ENCODE data around the gene ARSJ.

ARSJ gene

DNA sequence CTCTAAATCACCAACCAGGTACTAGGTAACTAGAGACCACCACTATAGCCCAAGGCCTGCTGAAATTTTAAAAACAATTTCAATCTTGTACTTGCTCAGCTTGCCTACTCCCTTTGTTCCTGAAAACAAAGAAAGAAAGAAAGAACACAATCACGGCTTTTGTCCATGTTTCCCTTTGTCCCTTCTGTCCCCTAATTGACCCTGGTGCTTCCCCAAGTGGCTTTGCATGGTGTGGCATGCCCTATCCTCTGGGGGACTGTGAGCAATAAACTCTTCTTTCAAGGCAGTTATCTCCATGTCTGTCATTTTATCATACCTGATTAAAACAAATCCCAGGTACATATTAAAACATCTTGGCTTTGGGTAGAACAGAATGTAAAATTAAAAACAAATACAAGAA, 94.8 kb downstream of the ARSJ start:
- no peak overlapping the region for H3K14ac ChIP-seq (ENCODE audit: low read length in 2 of 2)

DNA sequence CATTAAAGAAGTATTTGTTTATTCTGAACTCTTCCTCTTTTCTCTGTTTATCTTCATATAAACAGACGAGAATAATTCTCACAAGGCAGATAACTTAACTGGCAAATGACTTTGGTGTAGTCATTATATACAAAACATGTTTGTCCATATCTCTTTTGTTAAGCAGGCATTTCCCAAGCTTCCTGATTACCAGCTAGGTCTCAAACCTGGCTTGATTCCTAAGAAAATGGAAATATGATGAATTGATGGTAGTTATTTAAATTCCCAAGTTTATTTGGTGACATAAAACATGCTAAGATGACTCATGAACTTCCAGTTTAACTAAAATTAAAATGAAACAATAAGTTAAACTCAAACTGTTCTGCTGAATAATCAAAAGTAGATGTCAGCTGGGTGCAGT, 96.8 kb downstream of the ARSJ start:
- Histone ChIP-seq H3K4me1 (ENCODE audit: control insufficient read depth, insufficient read depth, low read depth, low read length) (peaks cover 3% of the 10 kb centered on the region), H2BK120ac (ENCODE audit: low read depth, low read length) (no peak overlapping the region), H2BK12ac (ENCODE audit: low read length in 2 of 2) (peak overlapping the region in 1 of 2 experiments; percentile 79), H2AK5ac (ENCODE audit: low read length, severe bottlenecking) (peak overlapping the region; percentile 76), H3K4ac (ENCODE audit: low read depth in 1 of 2, low read length in 2 of 2) (peak overlapping the region in 1 of 2 experiments; percentile 41), H3K27ac (ENCODE audit: low read length, poor library complexity, severe bottlenecking) (no peak overlapping the region), H2BK15ac (ENCODE audit: low read depth, poor library complexity, severe bottlenecking) (no peak overlapping the region), H3K9me3 (ENCODE audit: control insufficient read depth, low read length) (no peaks in the 10 kb centered on the region), H4K91ac (ENCODE audit: low read length) (no peak overlapping the region), H3K36me3 (ENCODE audit: control insufficient read depth in 1 of 2, insufficient read depth in 2 of 2, low read depth in 1 of 2, low read length in 2 of 2) (no peaks in the 10 kb centered on the region), H3K4me3 (ENCODE audit: insufficient read depth in 1 of 2, low read depth in 1 of 2, low read length in 2 of 2) (no peak overlapping the region), H3K79me1 (replicated peaks; ENCODE audit: low read length, poor library complexity, severe bottlenecking) (no peaks in the 10 kb centered on the region), H3K27me3 (ENCODE audit: control insufficient read depth in 1 of 2, insufficient read depth in 1 of 2, low read length in 2 of 2) (no peaks in the 10 kb centered on the region), H2BK5ac (ENCODE audit: low read depth, low read length, poor library complexity, severe bottlenecking) (no peak overlapping the region), H3K18ac (ENCODE audit: low read depth in 1 of 2, low read length in 2 of 2) (no peak overlapping the region), H4K8ac (ENCODE audit: low read length) (no peak overlapping the region), H3K23ac (ENCODE audit: low read length in 2 of 2) (no peak overlapping the region), H3K14ac (ENCODE audit: low read length in 2 of 2) (no peak overlapping the region), H3K9ac (ENCODE audit: low read length) (no peak overlapping the region), H3K4me2 (ENCODE audit: low read length, poor library complexity, severe bottlenecking) (no peak overlapping the region), H2AFZ (ENCODE audit: low read depth, low read length) (no peak overlapping the region)
- no CpG with 5 or more reads among the region's 1 CpG for WGBS
- DNase-seq: peak; percentile 51

More for the DNA sequence above, 94.8 kb downstream of the ARSJ start:
- H2AK5ac ChIP-seq (ENCODE audit: low read length, severe bottlenecking): no peak overlapping the region
- no peak overlapping the region for H3K4me3 ChIP-seq (ENCODE audit: insufficient read depth in 1 of 2, low read depth in 1 of 2, low read length in 2 of 2)
- H3K23ac ChIP-seq (ENCODE audit: low read length in 2 of 2): no peak overlapping the region
- no peak overlapping the region for H2BK15ac ChIP-seq (ENCODE audit: low read depth, poor library complexity, severe bottlenecking)
- no peaks in the 10 kb centered on the region for H3K27me3 ChIP-seq (ENCODE audit: control insufficient read depth in 1 of 2, insufficient read depth in 1 of 2, low read length in 2 of 2)
- no peaks in the 10 kb centered on the region for H3K79me1 ChIP-seq (replicated peaks; ENCODE audit: low read length, poor library complexity, severe bottlenecking)
- H2AFZ ChIP-seq (ENCODE audit: low read depth, low read length): no peak overlapping the region
- no peak overlapping the region for H4K91ac ChIP-seq (ENCODE audit: low read length)
- H2BK5ac ChIP-seq (ENCODE audit: low read depth, low read length, poor library complexity, severe bottlenecking): no peak overlapping the region
- no peak overlapping the region for H4K8ac ChIP-seq (ENCODE audit: low read length)
- no peak overlapping the region for H3K4me2 ChIP-seq (ENCODE audit: low read length, poor library complexity, severe bottlenecking)
- no peak overlapping the region for H3K18ac ChIP-seq (ENCODE audit: low read depth in 1 of 2, low read length in 2 of 2)
- no peaks in the 10 kb centered on the region for H3K9me3 ChIP-seq (ENCODE audit: control insufficient read depth, low read length)
- peaks cover 3% of the 10 kb centered on the region for H3K4me1 ChIP-seq (ENCODE audit: control insufficient read depth, insufficient read depth, low read depth, low read length)
- H3K27ac ChIP-seq (ENCODE audit: low read length, poor library complexity, severe bottlenecking): no peak overlapping the region
- no peak for DNase-seq
- no peak overlapping the region for H2BK120ac ChIP-seq (ENCODE audit: low read depth, low read length)
- H3K36me3 ChIP-seq (ENCODE audit: control insufficient read depth in 1 of 2, insufficient read depth in 2 of 2, low read depth in 1 of 2, low read length in 2 of 2): no peaks in the 10 kb centered on the region
- no peak overlapping the region for H3K9ac ChIP-seq (ENCODE audit: low read length)
- H3K4ac ChIP-seq (ENCODE audit: low read depth in 1 of 2, low read length in 2 of 2): no peak overlapping the region
- WGBS: 76% methylated on average over 1 of the region's 1 CpG
- no peak overlapping the region for H2BK12ac ChIP-seq (ENCODE audit: low read length in 2 of 2)

DNA sequence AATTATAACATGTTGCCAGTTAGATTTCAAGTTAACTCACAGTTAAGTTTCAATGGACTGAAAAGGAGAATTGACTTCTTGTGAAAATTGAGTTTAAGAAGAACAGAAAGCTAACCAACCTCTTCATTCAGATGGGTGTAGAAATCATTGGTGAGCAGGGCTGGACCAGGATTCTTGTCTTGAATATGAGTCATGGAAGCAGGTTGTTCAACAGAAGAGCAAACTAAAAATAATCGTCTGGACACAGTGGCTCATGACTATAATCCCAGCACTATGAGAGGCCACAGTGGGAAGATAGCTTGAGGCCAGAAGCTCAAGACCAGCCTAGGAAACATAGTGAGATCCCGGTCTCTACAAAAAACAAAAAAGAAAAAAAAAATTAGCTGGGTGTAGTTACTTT, 98.2 kb downstream of the ARSJ start:
- Histone ChIP-seq H3K79me1 (replicated peaks; ENCODE audit: low read length, poor library complexity, severe bottlenecking) (no peaks in the 10 kb centered on the region), H4K8ac (ENCODE audit: low read length) (no peak overlapping the region), H2AFZ (ENCODE audit: low read depth, low read length) (no peak overlapping the region), H2BK15ac (ENCODE audit: low read depth, poor library complexity, severe bottlenecking) (no peak overlapping the region), H4K91ac (ENCODE audit: low read length) (no peak overlapping the region), H3K27ac (ENCODE audit: low read length, poor library complexity, severe bottlenecking) (no peak overlapping the region), H3K9ac (ENCODE audit: low read length) (no peak overlapping the region), H3K18ac (ENCODE audit: low read depth in 1 of 2, low read length in 2 of 2) (no peak overlapping the region), H2BK120ac (ENCODE audit: low read depth, low read length) (no peak overlapping the region), H3K9me3 (ENCODE audit: control insufficient read depth, low read length) (no peaks in the 10 kb centered on the region), H2AK5ac (ENCODE audit: low read length, severe bottlenecking) (no peak overlapping the region), H2BK5ac (ENCODE audit: low read depth, low read length, poor library complexity, severe bottlenecking) (no peak overlapping the region), H3K14ac (ENCODE audit: low read length in 2 of 2) (no peak overlapping the region), H3K23ac (ENCODE audit: low read length in 2 of 2) (no peak overlapping the region), H3K4me2 (ENCODE audit: low read length, poor library complexity, severe bottlenecking) (no peak overlapping the region), H2BK12ac (ENCODE audit: low read length in 2 of 2) (no peak overlapping the region), H3K4me1 (ENCODE audit: control insufficient read depth, insufficient read depth, low read depth, low read length) (peaks cover 3% of the 10 kb centered on the region), H3K36me3 (ENCODE audit: control insufficient read depth in 1 of 2, insufficient read depth in 2 of 2, low read depth in 1 of 2, low read length in 2 of 2) (no peaks in the 10 kb centered on the region), H3K27me3 (ENCODE audit: control insufficient read depth in 1 of 2, insufficient read depth in 1 of 2, low read length in 2 of 2) (no peaks in the 10 kb centered on the region), H3K4ac (ENCODE audit: low read depth in 1 of 2, low read length in 2 of 2) (no peak overlapping the region), H3K4me3 (ENCODE audit: insufficient read depth in 1 of 2, low read depth in 1 of 2, low read length in 2 of 2) (no peak overlapping the region)
- peak; percentile 71 for DNase-seq
- 81% methylated on average over 2 of the region's 2 CpGs for WGBS

DNA sequence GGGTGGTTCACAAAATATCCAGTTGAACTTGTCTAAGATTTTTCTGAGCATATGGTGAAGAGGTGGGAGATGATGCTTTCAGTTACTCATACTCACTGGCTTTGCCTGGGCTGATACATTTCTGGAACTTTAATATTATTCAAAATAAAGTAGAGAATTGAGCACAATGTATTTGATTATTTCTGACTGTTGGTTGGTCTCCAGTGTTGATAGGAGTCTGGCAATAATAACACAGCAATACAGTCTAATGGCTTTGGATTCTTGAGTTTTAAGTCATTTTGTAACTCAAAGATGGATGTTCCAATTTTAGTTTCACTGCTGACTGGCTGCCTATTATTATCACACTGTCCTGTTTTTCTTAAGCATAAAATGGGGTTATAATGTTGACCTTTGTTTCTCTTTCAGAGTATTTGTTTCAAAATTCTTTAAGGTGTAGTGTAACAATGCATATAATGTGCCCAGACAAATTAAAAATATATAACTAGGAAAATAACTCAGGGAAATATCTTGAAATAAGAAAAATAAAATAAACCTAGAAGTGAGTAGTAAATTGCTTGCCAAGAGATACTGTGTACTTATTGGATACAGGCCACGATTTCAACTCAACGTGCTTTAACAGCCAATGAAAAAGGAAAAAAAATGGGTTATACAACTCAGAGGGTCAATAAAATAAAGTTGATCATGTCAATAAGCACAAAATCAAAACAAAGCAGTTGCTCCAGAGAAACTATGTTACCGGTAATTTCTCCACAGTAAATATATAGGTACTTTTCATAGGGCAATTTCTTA, 99.0 kb downstream of the ARSJ start:
- 100% methylated on average over 2 of the region's 3 CpGs for WGBS
- H3K18ac ChIP-seq (ENCODE audit: low read depth in 1 of 2, low read length in 2 of 2): no peak overlapping the region
- H3K23ac ChIP-seq (ENCODE audit: low read length in 2 of 2): no peak overlapping the region
- no peak overlapping the region for H3K27ac ChIP-seq (ENCODE audit: low read length, poor library complexity, severe bottlenecking)
- no peaks in the 10 kb centered on the region for H3K79me1 ChIP-seq (replicated peaks; ENCODE audit: low read length, poor library complexity, severe bottlenecking)
- no peak overlapping the region for H3K14ac ChIP-seq (ENCODE audit: low read length in 2 of 2)
- H3K36me3 ChIP-seq (ENCODE audit: control insufficient read depth in 1 of 2, insufficient read depth in 2 of 2, low read depth in 1 of 2, low read length in 2 of 2): no peaks in the 10 kb centered on the region
- no peak overlapping the region for H2BK120ac ChIP-seq (ENCODE audit: low read depth, low read length)
- DNase-seq: no peak
- H3K4me3 ChIP-seq (ENCODE audit: insufficient read depth in 1 of 2, low read depth in 1 of 2, low read length in 2 of 2): no peak overlapping the region
- no peak overlapping the region for H3K4me2 ChIP-seq (ENCODE audit: low read length, poor library complexity, severe bottlenecking)
- H3K4ac ChIP-seq (ENCODE audit: low read depth in 1 of 2, low read length in 2 of 2): no peak overlapping the region
- H4K91ac ChIP-seq (ENCODE audit: low read length): no peak overlapping the region
- no peak overlapping the region for H2BK5ac ChIP-seq (ENCODE audit: low read depth, low read length, poor library complexity, severe bottlenecking)
- H2AFZ ChIP-seq (ENCODE audit: low read depth, low read length): no peak overlapping the region
- H2BK15ac ChIP-seq (ENCODE audit: low read depth, poor library complexity, severe bottlenecking): no peak overlapping the region
- no peak overlapping the region for H3K9ac ChIP-seq (ENCODE audit: low read length)
- H3K27me3 ChIP-seq (ENCODE audit: control insufficient read depth in 1 of 2, insufficient read depth in 1 of 2, low read length in 2 of 2): no peaks in the 10 kb centered on the region
- no peak overlapping the region for H2AK5ac ChIP-seq (ENCODE audit: low read length, severe bottlenecking)
- peaks cover 3% of the 10 kb centered on the region for H3K4me1 ChIP-seq (ENCODE audit: control insufficient read depth, insufficient read depth, low read depth, low read length)
- H2BK12ac ChIP-seq (ENCODE audit: low read length in 2 of 2): no peak overlapping the region
- no peak overlapping the region for H4K8ac ChIP-seq (ENCODE audit: low read length)
- H3K9me3 ChIP-seq (ENCODE audit: control insufficient read depth, low read length): no peaks in the 10 kb centered on the region
